Stimulated activated CD4-positive, alpha-beta T cell treated with anti-CD3 and anti-CD28 coated beads, Interleukin-12 subunit alpha, Interleukin-12 subunit beta, amount 100 ng/mL, for 4 hours (primary cell): ENCODE measurements around the gene RAD51D.

Experiments used
- DNase-seq: peaks from one replicate; pipeline ENCODE4 v3.0.0-alpha.2; 2020

The RAD51D gene

GRCh38 chr17:35089586-35090296, 29.9 kb downstream of the RAD51D start:
- DNase-seq = peak; percentile 41

- peak; percentile 92 for DNase-seq
These were observed 30.6 kb downstream of the RAD51D start for GRCh38 chr17:35088881-35089585.

- no peak for DNase-seq
These were observed 31.2 kb downstream of the RAD51D start for GRCh38 chr17:35088356-35088880.

DNA sequence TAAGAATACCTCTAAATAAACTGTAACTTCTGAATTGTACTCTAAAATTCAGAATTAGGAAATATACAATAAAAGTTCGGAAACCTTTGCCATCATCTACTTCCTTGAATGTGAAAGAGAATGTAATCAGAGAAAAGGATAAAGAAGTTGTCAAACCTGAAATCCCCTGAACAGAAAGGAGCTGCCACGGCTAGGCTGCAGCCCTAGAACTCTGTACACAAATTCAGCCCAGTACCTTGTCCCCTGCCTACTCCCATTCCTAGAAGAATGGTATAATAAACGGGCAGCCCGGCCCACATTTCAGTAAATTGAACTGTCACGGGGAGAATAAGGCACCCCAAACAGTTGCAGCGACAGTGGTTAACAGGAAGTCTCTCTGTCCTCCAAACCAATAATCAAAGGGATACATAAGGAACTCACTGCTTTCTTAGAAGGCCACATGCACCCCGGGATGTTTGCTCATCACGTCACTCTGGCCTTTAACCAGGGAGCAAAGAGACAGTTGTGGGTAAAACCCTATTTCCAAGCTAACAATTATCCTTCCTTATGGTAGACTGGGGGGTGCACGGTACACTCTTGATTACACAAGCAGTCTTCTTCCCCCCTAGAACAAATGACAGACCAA, 31.8 kb downstream of the RAD51D start:
- DNase-seq = no peak

DNA sequence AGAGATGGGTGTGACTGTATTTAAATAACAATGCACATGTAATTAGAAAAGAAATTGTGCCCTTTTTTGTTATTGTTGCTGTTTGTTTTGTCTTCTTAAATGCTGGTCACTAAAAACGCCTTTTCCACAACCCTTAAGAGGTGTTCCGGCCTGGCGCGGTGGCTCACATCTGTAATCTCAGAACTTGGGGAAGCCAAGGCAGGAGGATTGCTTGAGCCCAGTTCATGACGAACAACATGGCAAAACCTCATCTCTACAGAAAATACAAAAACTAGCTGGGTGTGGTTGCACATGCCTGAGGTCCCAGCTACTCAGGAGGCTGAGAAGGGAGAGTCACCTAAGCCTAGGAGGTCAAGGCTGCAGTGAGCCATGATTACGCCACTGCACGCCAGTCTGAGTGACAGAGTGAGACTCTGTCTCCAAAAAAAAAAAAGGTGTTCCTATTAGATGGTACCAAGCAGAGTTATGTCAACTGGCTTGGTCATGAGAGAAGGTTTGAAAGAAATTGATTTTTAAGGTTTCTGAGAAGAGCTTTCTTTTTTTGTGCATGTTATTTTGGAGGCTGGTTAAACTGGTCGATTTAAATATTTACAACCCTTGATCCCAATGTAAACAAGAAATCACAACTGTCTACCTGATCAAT, 32.6 kb downstream of the RAD51D start:
- no peak for DNase-seq

DNA sequence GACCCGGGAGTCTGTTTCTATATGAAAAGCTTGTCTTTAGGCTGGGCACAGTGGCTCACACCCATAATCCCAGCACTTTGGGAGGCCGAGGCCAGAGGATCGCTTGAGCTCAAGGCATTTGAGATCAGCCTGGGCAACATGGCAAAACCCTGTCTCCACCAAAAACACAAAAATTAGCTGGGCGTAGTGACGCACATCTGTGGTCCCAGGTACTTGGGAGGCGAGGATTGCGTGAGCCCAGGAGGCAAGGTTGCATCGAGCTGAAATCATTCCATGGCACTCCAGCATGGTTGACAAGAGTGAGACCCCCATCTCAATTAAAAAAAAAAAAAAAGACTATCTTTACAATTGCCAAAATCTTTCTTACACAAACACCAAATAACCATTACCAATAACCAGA, 33.5 kb downstream of the RAD51D start:
- DNase-seq = no peak

DNA sequence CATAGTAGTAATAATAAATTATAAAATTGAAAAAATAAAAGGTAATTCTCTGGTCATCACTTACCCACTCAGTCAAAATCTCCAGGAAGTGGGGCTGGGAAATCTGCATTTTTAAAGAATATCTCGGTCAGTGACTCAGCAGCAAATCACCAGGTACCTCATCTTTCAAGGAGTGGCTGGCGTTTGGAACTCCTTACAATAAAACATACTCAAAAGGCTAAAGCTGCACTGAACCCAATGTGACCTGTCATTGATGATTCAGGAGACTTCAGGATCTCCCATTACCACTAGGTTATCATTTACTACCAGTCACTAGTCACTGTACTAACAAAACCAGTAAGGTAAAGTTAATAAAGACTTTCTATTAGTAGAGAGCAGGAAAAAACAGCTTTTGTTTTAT, 34.7 kb downstream of the RAD51D start:
- DNase-seq = no peak

GRCh38 chr17:35083071-35083470, 36.6 kb downstream of the RAD51D start:
- DNase-seq = no peak

GRCh38 chr17:35082073-35082657, 37.5 kb downstream of the RAD51D start:
- DNase-seq = no peak

GRCh38 chr17:35081638-35082037, 38.0 kb downstream of the RAD51D start:
- no peak for DNase-seq

GRCh38 chr17:35080536-35080935, 39.1 kb downstream of the RAD51D start:
- no peak for DNase-seq

- no peak for DNase-seq
These were observed 39.9 kb downstream of the RAD51D start for GRCh38 chr17:35079547-35080423.

DNA sequence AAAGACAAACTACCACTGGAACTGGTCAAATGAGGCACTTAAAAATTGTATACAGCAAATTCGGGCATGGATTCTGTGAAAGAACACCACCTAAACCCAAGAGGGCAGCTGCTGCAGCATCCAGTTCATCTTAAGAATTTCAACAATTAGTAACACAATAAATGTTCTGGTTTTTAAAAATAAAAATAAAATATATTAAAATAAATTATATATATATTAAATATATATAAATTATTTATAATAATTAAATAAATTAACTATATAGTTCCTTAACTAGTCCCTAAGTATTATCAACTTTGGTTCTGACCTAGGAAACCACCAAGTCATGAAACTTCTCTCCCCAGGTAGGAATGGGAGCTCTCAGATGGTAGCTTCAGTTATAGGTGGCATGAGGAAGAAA, 42.8 kb downstream of the RAD51D start:
- DNase-seq = no peak

GRCh38 chr17:35074711-35075707, 44.7 kb downstream of the RAD51D start:
- DNase-seq = no peak

GRCh38 chr17:35073991-35074627, 45.6 kb downstream of the RAD51D start:
- no peak for DNase-seq

GRCh38 chr17:35073183-35073790, 46.4 kb downstream of the RAD51D start:
- DNase-seq = no peak

GRCh38 chr17:35069311-35069710, 50.3 kb downstream of the RAD51D start:
- no peak for DNase-seq

GRCh38 chr17:35068249-35068648, 51.4 kb downstream of the RAD51D start:
- no peak for DNase-seq

GRCh38 chr17:35065880-35066279, 53.8 kb downstream of the RAD51D start:
- DNase-seq = no peak
